ENCODE results near the gene NRP1.

NRP1 gene

GRCh38 chr10:33154590-33154989 lies 179.9 kb downstream of the NRP1 start:
- no peak overlapping the region for H3K4me3 ChIP-seq (ENCODE audit: low read depth, low read length)
- TF ChIP-seq CTCF (conservative IDR thresholded peaks at IDR 0.05; ENCODE audit: low read depth, low read length): no peak
- no peak for DNase-seq (ENCODE audit: low read depth)

DNA sequence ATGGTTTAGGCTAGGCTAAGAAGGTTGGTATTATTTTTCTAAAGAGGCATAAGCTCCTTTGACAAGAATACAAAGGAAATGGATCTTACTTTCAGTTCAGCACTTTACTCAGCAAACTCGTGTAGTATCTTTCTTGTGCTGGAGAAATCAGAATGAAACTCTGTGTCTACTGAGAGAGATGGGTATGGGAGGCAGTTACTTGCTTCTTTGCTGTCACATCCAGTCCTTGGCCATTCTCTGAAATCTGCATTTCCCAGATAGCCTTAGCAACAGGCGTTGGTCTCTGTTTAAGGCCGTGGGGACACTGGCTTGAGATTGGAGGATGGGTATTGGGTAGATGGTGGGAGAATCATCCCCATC lies 180.5 kb downstream of the NRP1 start:
- no peak for TF ChIP-seq CTCF (conservative IDR thresholded peaks at IDR 0.05; ENCODE audit: low read depth, low read length)
- H3K4me3 ChIP-seq (ENCODE audit: low read depth, low read length): no peak overlapping the region
- DNase-seq (ENCODE audit: low read depth): no peak

GRCh38 chr10:33153251-33153967 lies 181.1 kb downstream of the NRP1 start:
- no peak overlapping the region for H3K4me3 ChIP-seq (ENCODE audit: low read depth, low read length)
- TF ChIP-seq CTCF (conservative IDR thresholded peaks at IDR 0.05; ENCODE audit: low read depth, low read length): no peak
- no peak for DNase-seq (ENCODE audit: low read depth)

DNA sequence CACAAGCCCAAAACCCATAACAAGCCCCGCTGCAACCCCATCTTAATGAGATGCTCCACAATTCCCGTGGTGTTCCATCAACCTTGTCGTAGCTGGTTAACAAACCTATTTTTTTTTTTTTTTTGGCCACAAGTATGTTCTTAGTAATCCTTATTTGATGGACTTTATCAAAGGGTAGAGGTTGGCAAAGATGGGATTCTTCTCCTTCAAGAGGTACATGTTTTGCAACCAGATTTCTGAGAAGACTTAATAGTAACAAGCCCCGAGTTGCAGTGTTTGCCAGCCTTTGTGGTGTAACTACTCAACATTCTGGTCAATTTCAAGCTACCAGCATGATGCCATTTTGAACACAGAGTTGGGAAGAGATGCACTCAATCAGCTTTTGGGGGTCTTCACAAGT lies 181.7 kb downstream of the NRP1 start:
- DNase-seq (ENCODE audit: low read depth): no peak
- H3K4me3 ChIP-seq (ENCODE audit: low read depth, low read length): no peak overlapping the region
- TF ChIP-seq CTCF (conservative IDR thresholded peaks at IDR 0.05; ENCODE audit: low read depth, low read length): no peak

DNA sequence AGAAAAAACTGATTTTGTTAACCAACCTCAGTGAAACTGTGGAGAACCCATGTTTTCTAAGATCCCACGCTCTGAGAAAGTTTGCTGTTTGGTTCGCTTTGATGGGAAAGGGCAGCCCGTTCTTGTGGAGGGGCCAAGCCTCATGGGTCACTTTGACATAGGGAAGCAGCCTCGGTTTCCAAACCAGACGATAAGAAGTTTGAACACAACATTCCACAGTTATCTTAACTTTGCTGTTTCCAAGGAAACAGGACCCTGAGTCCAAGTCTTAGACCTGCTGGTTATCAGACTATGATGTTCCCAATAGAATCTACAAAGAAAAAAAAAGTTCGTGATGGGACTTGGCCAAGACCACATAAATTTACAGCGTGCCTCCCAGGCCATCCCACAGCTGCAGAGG lies 182.3 kb downstream of the NRP1 start:
- H3K4me3 ChIP-seq (ENCODE audit: low read depth, low read length): no peak overlapping the region
- peak; percentile 44 for DNase-seq (ENCODE audit: low read depth)
- TF ChIP-seq CTCF (conservative IDR thresholded peaks at IDR 0.05; ENCODE audit: low read depth, low read length): no peak

DNA sequence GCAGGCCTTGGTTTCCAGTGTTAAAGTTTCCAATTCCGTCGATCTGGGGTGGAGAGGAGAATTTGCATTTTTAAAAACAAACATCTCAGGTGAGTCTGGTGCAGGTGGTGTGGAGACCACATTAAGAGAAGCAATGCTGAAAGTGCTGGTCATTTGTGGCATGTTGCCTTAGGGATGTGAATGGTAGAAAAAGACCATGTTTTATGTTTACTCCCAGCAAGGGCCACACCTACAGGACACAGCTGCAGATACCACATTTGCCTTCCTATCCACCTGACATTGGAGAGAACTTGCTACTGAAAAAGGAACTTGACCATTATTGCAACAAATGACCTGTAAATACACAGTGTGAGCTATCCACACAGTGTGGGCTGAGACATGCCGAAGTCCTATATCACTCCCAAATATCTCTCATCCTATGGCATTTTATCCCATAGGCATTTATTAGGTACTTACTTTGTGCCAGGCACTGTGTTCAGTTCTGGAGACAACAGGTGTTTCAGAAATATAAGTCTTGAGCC lies 183.1 kb downstream of the NRP1 start:
- no peak for DNase-seq (ENCODE audit: low read depth)
- H3K4me3 ChIP-seq (ENCODE audit: low read depth, low read length): no peak overlapping the region
- no peak for TF ChIP-seq CTCF (conservative IDR thresholded peaks at IDR 0.05; ENCODE audit: low read depth, low read length)

DNA sequence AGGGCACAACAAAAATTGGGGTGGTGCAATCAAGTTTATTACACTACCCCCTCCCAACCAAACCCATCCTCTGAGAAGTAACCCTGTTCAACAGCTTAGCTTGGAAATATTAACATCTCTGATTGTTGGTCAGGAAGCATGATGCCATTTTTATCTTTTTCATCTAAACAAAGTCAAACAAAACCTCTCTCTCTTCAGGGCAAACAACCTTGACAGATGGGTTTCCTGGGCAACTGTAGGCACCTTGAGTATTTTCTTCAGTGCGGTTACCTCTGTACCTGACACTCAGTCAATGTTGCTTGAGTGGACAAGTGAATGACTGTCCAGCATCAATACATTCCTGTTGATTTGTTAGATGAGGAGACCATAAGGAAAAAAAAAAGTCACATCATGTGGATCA lies 183.6 kb downstream of the NRP1 start:
- no peak for TF ChIP-seq CTCF (conservative IDR thresholded peaks at IDR 0.05; ENCODE audit: low read depth, low read length)
- DNase-seq (ENCODE audit: low read depth): no peak
- no peak overlapping the region for H3K4me3 ChIP-seq (ENCODE audit: low read depth, low read length)
